Vagina (tissue), 2 donors: ENCODE results near the gene FBXW5. TPM values are rescaled to one million over a fixed set of nuclear protein-coding genes. Genes with fewer than 3 reads are reported as not detected.

Experiments
- DNase-seq, 2 donors: peaks; one replicate each; pipeline ENCODE4 v3.0.0-alpha.2; 2017; ENCODE audit errors: extremely low spot score in 2 of 2
- H3K27ac ChIP-seq: fragments of 200-600 bp; sonication (generic); one replicate; pipeline ENCODE4 v1.5.1; 2019
- H3K27me3 ChIP-seq: fragments of 200-600 bp; sonication (generic); one replicate; pipeline ENCODE4 v1.5.1; 2019
- H3K36me3 ChIP-seq, 2 donors: fragments of 200-600 bp; sonication (generic); one replicate each; pipeline ENCODE4 v1.5.1; 2017 to 2019
- H3K4me1 ChIP-seq: fragments of 200-600 bp; sonication (generic); one replicate; pipeline ENCODE4 v1.5.1; 2019
- H3K4me3 ChIP-seq, 2 donors: fragments of 200-600 bp; sonication (generic); 1 replicate in 1 of 2; 2 replicates in 1 of 2; pipeline ENCODE4 v1.5.1; 2016 to 2019
- H3K9me3 ChIP-seq: fragments of 200-600 bp; sonication (generic); one replicate; pipeline ENCODE4 v1.5.1; 2019
- CTCF ChIP-seq, 3 experiments: fragments of 450-650 bp in 2 of 3; fragments of 200-600 bp in 1 of 3; sonication (generic) in 1 of 3; IDR thresholded peaks; one replicate each; pipeline ENCODE4 v1.5.1; 2017 to 2019; ENCODE audit warnings: antibody characterized with exemption in 3 of 3, mild to moderate bottlenecking in 2 of 3, moderate library complexity in 2 of 3
- POLR2A ChIP-seq, 2 donors: fragments of 450-650 bp; IDR thresholded peaks; one replicate each; pipeline ENCODE4 v1.6.1; 2017; ENCODE audit warnings: antibody characterized with exemption in 2 of 2, mild to moderate bottlenecking in 2 of 2, moderate library complexity in 2 of 2
- POLR2AphosphoS5 ChIP-seq, 2 donors: sonication (generic); formaldehyde crosslinking; IDR thresholded peaks; one replicate each; pipeline ENCODE4 v1.9.0; 2017; ENCODE audit warnings: antibody characterized with exemption in 2 of 2, mild to moderate bottlenecking in 2 of 2, low read depth in 1 of 2; ENCODE audit not compliant: insufficient read depth in 1 of 2
- intact Hi-C: fragments of 100-400 bp; cut with DNase I; formaldehyde crosslinking; loops from one replicate; pipeline ENCODE4 v1.15.1; 2023
- total RNA-seq: library from RNA; depleted of rRNA; stranded (reverse); fragments of >200 nt; gene quantifications from one replicate; pipeline ENCODE4 v1.2.3, GENCODE V29; 2016

Gene FBXW5
- total RNA-seq, 1 donor from 2014 or later = 125 TPM

- Histone ChIP-seq H3K9me3 (no peaks in the 10 kb centered on the region), H3K27ac (no peak overlapping the region), H3K4me3 (no peak overlapping the region), H3K27me3 (no peaks in the 10 kb centered on the region), H3K36me3 (no peaks in the 10 kb centered on the region), H3K4me1 (peaks cover 34% of the 10 kb centered on the region)
- no peak for DNase-seq
- TF ChIP-seq POLR2AphosphoS5 (IDR thresholded peaks at IDR 0.05; ENCODE audit: insufficient read depth in 1 of 2, low read depth in 1 of 2) (no peak), CTCF (IDR thresholded peaks at IDR 0.05) (no peak), POLR2A (IDR thresholded peaks at IDR 0.05) (no peak)
- intact Hi-C loops = no loop called here
These were observed 18.8 kb upstream of the FBXW5 start for GRCh38 chr9:136963341-136963740.

- peaks cover 34% of the 10 kb centered on the region for H3K4me1 ChIP-seq
- no peak for TF ChIP-seq POLR2A (IDR thresholded peaks at IDR 0.05)
- no peak for TF ChIP-seq POLR2AphosphoS5 (IDR thresholded peaks at IDR 0.05; ENCODE audit: insufficient read depth in 1 of 2, low read depth in 1 of 2)
- no peak for TF ChIP-seq CTCF (IDR thresholded peaks at IDR 0.05)
- H3K9me3 ChIP-seq = no peaks in the 10 kb centered on the region
- H3K4me3 ChIP-seq = no peak overlapping the region
- no peak overlapping the region for H3K27ac ChIP-seq
- H3K27me3 ChIP-seq = no peaks in the 10 kb centered on the region
- DNase-seq = no peak
- no peaks in the 10 kb centered on the region for H3K36me3 ChIP-seq
- intact Hi-C loops = no loop called here
These were observed 18.2 kb upstream of the FBXW5 start for GRCh38 chr9:136962701-136963248.

- no peaks in the 10 kb centered on the region for H3K27me3 ChIP-seq
- TF ChIP-seq CTCF (IDR thresholded peaks at IDR 0.05) (no peak), POLR2A (IDR thresholded peaks at IDR 0.05) (no peak), POLR2AphosphoS5 (IDR thresholded peaks at IDR 0.05; ENCODE audit: insufficient read depth in 1 of 2, low read depth in 1 of 2) (no peak)
- intact Hi-C loops = no loop called here
These were observed 17.6 kb upstream of the FBXW5 start for GRCh38 chr9:136962163-136962562.

GRCh38 chr9:136961279-136962065 is 16.9 kb upstream of the FBXW5 start:
- Histone ChIP-seq H3K27me3 (no peaks in the 10 kb centered on the region), H3K36me3 (no peaks in the 10 kb centered on the region), H3K27ac (peak overlapping the region; percentile 64), H3K4me1 (peaks cover 34% of the 10 kb centered on the region), H3K9me3 (no peaks in the 10 kb centered on the region), H3K4me3 (no peak overlapping the region)
- DNase-seq = no peak
- intact Hi-C loops = no loop called here
- TF ChIP-seq POLR2AphosphoS5 (IDR thresholded peaks at IDR 0.05; ENCODE audit: insufficient read depth in 1 of 2, low read depth in 1 of 2) (peak in 1 of 2 donors; percentile 24), POLR2A (IDR thresholded peaks at IDR 0.05) (no peak)

More at GRCh38 chr9:136962163-136962562, 17.6 kb upstream of the FBXW5 start:
- no peak for DNase-seq
- no peaks in the 10 kb centered on the region for H3K36me3 ChIP-seq
- H3K4me3 ChIP-seq = no peak overlapping the region
- peaks cover 34% of the 10 kb centered on the region for H3K4me1 ChIP-seq
- H3K9me3 ChIP-seq = no peaks in the 10 kb centered on the region
- H3K27ac ChIP-seq = peak overlapping the region; percentile 64

DNA sequence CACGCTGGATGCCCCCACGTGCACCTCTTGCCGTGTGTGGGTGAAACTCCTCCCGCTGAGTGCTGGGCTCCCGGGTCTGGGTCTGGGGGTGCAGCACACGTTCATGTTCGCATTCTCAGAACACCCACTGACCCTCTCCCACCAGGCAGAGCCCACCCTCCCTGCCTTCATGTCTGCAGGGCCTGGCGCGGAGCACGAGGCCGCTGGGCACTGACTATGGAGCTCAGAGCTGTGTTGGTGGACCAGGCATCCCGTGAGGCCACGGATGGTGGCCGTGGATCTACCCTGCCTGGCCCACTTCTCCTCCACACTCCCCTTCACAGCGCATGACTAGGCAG is 16.4 kb upstream of the FBXW5 start:
- no peaks in the 10 kb centered on the region for H3K27me3 ChIP-seq
- TF ChIP-seq CTCF (IDR thresholded peaks at IDR 0.05) (no peak), POLR2AphosphoS5 (IDR thresholded peaks at IDR 0.05; ENCODE audit: insufficient read depth in 1 of 2, low read depth in 1 of 2) (no peak), POLR2A (IDR thresholded peaks at IDR 0.05) (no peak)
- H3K27ac ChIP-seq = peak overlapping the region; percentile 64
- intact Hi-C loops = no loop called here
- no peak overlapping the region for H3K4me3 ChIP-seq
- H3K9me3 ChIP-seq = no peaks in the 10 kb centered on the region
- no peaks in the 10 kb centered on the region for H3K36me3 ChIP-seq
- DNase-seq = no peak
- H3K4me1 ChIP-seq = peaks cover 28% of the 10 kb centered on the region
